GM12891 (cell line): ENCODE measurements around the gene FAM174B.

Source experiments
- POLR2A ChIP-seq: IDR thresholded peaks from 2 replicates; pipeline ENCODE4 v1.6.1; 2011; ENCODE audit warnings: low read depth, low read length, control low read depth
- POLR2AphosphoS5 ChIP-seq: IDR thresholded peaks from 2 replicates; pipeline ENCODE4 v1.6.1; 2011; ENCODE audit warnings: low read depth, low read length, control low read depth
- TAF1 ChIP-seq: IDR thresholded peaks from 2 replicates; pipeline ENCODE4 v1.6.1; 2011; ENCODE audit warnings: low read depth, low read length, control low read depth

- TF ChIP-seq POLR2A = no peak
- no peak for TF ChIP-seq POLR2AphosphoS5
- no peak for TF ChIP-seq TAF1
Measured at GRCh38 chr15:92583096-92584034, 72.2 kb downstream of the FAM174B start.
